Testis (tissue), 3 donors: ENCODE results near the gene AGBL4. TPM values are rescaled to one million over a fixed set of nuclear protein-coding genes. Genes with fewer than 3 reads are reported as not detected.
"Not testable (repeated sequence)": the region's sequence is repeated elsewhere in the genome, so short reads cannot be mapped to it uniquely, and the experiment has no call there.

Source experiments
- DNase-seq: peaks from one replicate; pipeline ENCODE4 v3.0.0-alpha.2; 2019
- H3K27ac ChIP-seq, 2 donors: fragments of 200-600 bp; sonication (generic); one replicate each; pipeline ENCODE4 v1.5.1; 2019
- H3K27me3 ChIP-seq: fragments of 200-600 bp; sonication (generic); one replicate; pipeline ENCODE4 v1.5.1; 2019
- H3K36me3 ChIP-seq: fragments of 200-600 bp; sonication (generic); one replicate; pipeline ENCODE4 v1.5.1; 2017; ENCODE audit warnings: low read depth; ENCODE audit errors: missing control alignments
- H3K4me1 ChIP-seq: fragments of 200-600 bp; sonication (generic); one replicate; pipeline ENCODE4 v1.5.1; 2019
- H3K4me3 ChIP-seq, 2 donors: fragments of 200-600 bp; sonication (generic); one replicate each; pipeline ENCODE4 v1.5.1; 2017 to 2019
- H3K9me3 ChIP-seq: fragments of 200-600 bp; sonication (generic); one replicate; pipeline ENCODE4 v1.5.1; 2017
- POLR2A ChIP-seq: fragments of 450-650 bp; IDR thresholded peaks from one replicate; pipeline ENCODE4 v1.6.1; 2017; ENCODE audit warnings: antibody characterized with exemption, mild to moderate bottlenecking, moderate library complexity
- whole genome bisulfite sequencing, 2 donors: methylation state at CpG; one replicate each; pipeline ENCODE4 v1.1.5; 2018; 5-methylcytosine and 5-hydroxymethylcytosine counted together
- intact Hi-C: fragments of 100-400 bp; cut with DNase I; formaldehyde crosslinking; loops from one replicate; pipeline ENCODE4 v1.15.1; 2023; ENCODE audit warnings: low total_unique reads
- polyA plus RNA-seq: library from polyadenylated mRNA; stranded (reverse); fragments of 350-450 nt; fragmentation: Illumina TruSeq; extraction: RNeasy Lipid Tissue Mini Kit (QIAGEN cat#74804); gene quantifications from one replicate; pipeline ENCODE4 v1.2.3, GENCODE V29; 2014; ENCODE audit warnings: low read depth, low replicate concordance; ENCODE audit not compliant: insufficient read depth
- total RNA-seq, 2 donors: library from RNA; depleted of rRNA; stranded (reverse); fragments of >200 nt; gene quantifications; one replicate each; pipeline ENCODE4 v1.2.3, GENCODE V29; 2016
- TF ChIP-seq, protein P1 (sequence below), 3 experiments: fragments of 450-650 bp in 2 of 3; fragments of 200-600 bp in 1 of 3; sonication (generic) in 1 of 3; IDR thresholded peaks; one replicate each; pipeline ENCODE4 v1.5.1; 2016 to 2019; ENCODE audit warnings: antibody characterized with exemption in 3 of 3, mild to moderate bottlenecking in 2 of 3, moderate library complexity in 1 of 3

The AGBL4 gene
- total and polyA plus RNA-seq, 3 donors from 2014 or later: 3.3 to 6.9 (median 5.8) TPM

GRCh38 chr1:49016030-49016977 is 1007.5 kb downstream of the AGBL4 start:
- no peak for DNase-seq
- no peaks in the 10 kb centered on the region for H3K36me3 ChIP-seq
- intact Hi-C loops: no loop called here
- 71 to 83% methylated on average over 5 of the region's 5 CpGs for WGBS, 2 donors
- no peak overlapping the region for H3K27ac ChIP-seq
- H3K4me3 ChIP-seq: no peak overlapping the region
- H3K4me1 ChIP-seq: no peaks in the 10 kb centered on the region
- no peaks in the 10 kb centered on the region for H3K9me3 ChIP-seq
- TF ChIP-seq, protein P1, sequence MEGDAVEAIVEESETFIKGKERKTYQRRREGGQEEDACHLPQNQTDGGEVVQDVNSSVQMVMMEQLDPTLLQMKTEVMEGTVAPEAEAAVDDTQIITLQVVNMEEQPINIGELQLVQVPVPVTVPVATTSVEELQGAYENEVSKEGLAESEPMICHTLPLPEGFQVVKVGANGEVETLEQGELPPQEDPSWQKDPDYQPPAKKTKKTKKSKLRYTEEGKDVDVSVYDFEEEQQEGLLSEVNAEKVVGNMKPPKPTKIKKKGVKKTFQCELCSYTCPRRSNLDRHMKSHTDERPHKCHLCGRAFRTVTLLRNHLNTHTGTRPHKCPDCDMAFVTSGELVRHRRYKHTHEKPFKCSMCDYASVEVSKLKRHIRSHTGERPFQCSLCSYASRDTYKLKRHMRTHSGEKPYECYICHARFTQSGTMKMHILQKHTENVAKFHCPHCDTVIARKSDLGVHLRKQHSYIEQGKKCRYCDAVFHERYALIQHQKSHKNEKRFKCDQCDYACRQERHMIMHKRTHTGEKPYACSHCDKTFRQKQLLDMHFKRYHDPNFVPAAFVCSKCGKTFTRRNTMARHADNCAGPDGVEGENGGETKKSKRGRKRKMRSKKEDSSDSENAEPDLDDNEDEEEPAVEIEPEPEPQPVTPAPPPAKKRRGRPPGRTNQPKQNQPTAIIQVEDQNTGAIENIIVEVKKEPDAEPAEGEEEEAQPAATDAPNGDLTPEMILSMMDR (IDR thresholded peaks at IDR 0.05): no peak
- no peak for TF ChIP-seq POLR2A
- no peaks in the 10 kb centered on the region for H3K27me3 ChIP-seq

- no peaks in the 10 kb centered on the region for H3K36me3 ChIP-seq
- DNase-seq: no peak
- TF ChIP-seq, protein P1 (IDR thresholded peaks at IDR 0.05): no peak
- TF ChIP-seq POLR2A: no peak
- no peaks in the 10 kb centered on the region for H3K9me3 ChIP-seq
- H3K27me3 ChIP-seq: no peaks in the 10 kb centered on the region
- H3K4me1 ChIP-seq: no peaks in the 10 kb centered on the region
- no peak overlapping the region for H3K4me3 ChIP-seq
- H3K27ac ChIP-seq: no peak overlapping the region
- intact Hi-C loops: no loop called here
These were observed 1010.7 kb downstream of the AGBL4 start for GRCh38 chr1:49013079-49013478.

DNA sequence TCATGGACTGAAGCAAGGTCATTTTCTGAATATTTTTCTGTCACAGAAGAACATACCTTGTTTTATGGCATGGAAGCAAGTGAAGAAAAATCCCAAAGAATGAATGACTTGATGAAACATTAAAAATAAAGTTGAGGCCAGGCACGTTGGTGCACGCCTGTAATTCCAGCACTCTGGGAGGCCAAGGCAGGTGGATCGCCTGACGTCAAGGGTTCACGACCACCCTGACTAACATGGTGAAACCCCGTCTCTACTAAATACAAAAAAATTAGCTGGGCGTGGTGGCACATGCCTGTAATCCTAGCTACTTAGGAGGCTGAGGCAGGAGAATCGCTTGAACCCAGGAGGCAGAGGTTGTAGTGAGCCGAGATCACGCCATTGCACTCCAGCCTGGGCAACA is 1020.8 kb downstream of the AGBL4 start:
- H3K27me3 ChIP-seq, intact Hi-C loops, H3K4me3 ChIP-seq, H3K4me1 ChIP-seq, H3K9me3 ChIP-seq, H3K27ac ChIP-seq, H3K36me3 ChIP-seq, DNase-seq: not testable (repeated sequence)
- 86 to 93% methylated on average over 10 of the region's 10 CpGs for WGBS, 2 donors

GRCh38 chr1:48999321-48999720 is 1024.4 kb downstream of the AGBL4 start:
- Histone ChIP-seq H3K4me3 (no peak overlapping the region), H3K27me3 (no peaks in the 10 kb centered on the region), H3K4me1 (no peaks in the 10 kb centered on the region), H3K27ac (no peak overlapping the region), H3K36me3 (no peaks in the 10 kb centered on the region), H3K9me3 (no peaks in the 10 kb centered on the region)
- intact Hi-C loops: no loop called here
- no peak for DNase-seq
- no peak for TF ChIP-seq POLR2A
- TF ChIP-seq, protein P1 (IDR thresholded peaks at IDR 0.05): no peak
- 62 to 78% methylated on average over 3 of the region's 3 CpGs for WGBS, 2 donors

GRCh38 chr1:48996311-48996710 is 1027.4 kb downstream of the AGBL4 start:
- no peaks in the 10 kb centered on the region for H3K36me3 ChIP-seq
- H3K27me3 ChIP-seq: no peaks in the 10 kb centered on the region
- no peak overlapping the region for H3K4me3 ChIP-seq
- TF ChIP-seq, protein P1 (IDR thresholded peaks at IDR 0.05): no peak
- TF ChIP-seq POLR2A: no peak
- WGBS, 2 donors: 89 to 93% methylated on average over 2 of the region's 2 CpGs
- intact Hi-C loops: no loop called here
- no peaks in the 10 kb centered on the region for H3K9me3 ChIP-seq
- no peaks in the 10 kb centered on the region for H3K4me1 ChIP-seq
- H3K27ac ChIP-seq: no peak overlapping the region
- DNase-seq: no peak
